ENCODE results near the gene C7orf33. TPM values are rescaled to one million over a fixed set of nuclear protein-coding genes. Genes with fewer than 3 reads are reported as not detected.

C7orf33 gene
- total and polyA plus RNA-seq, 2 of the 8 experiments (the other 6 are each of a cell fraction or from before 2014, with no cell fraction given), result not detected

- TF ChIP-seq POU5F1 (IDR thresholded peaks at IDR 0.05; ENCODE audit: low read depth, low read length), result no peak
Measured at GRCh38 chr7:148553979-148554378, 36.6 kb upstream of the C7orf33 start (continued).

All from H1 (cell line).